ENCODE results near the gene TRPM4.
"Not testable (repeated sequence)": the region's sequence is repeated elsewhere in the genome, so short reads cannot be mapped to it uniquely, and the experiment has no call there.

Gene TRPM4

DNA sequence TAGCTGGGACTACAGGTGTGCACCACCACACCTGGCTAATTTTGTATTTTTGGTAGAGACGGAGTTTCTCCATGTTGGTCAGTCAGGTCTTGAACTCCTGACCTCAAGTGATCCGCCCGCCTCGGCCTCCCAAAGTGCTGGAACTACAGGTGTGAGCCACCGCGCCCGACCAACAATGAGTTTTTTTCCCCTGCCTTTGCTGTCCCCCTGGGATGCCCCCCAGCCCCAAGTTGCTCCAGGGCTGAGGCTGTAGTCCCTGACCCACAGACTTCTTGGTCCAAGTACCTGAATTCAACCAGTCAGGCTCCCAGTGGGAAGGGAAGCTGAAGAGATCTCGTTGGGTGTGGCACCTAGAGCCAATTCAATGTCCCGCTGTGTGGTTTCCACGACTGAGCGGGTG lies 66.8 kb downstream of the TRPM4 start:
- not testable (repeated sequence) for DNase-seq (ENCODE audit: extremely low read depth in 1 of 2, low read depth in 1 of 2)

DNA sequence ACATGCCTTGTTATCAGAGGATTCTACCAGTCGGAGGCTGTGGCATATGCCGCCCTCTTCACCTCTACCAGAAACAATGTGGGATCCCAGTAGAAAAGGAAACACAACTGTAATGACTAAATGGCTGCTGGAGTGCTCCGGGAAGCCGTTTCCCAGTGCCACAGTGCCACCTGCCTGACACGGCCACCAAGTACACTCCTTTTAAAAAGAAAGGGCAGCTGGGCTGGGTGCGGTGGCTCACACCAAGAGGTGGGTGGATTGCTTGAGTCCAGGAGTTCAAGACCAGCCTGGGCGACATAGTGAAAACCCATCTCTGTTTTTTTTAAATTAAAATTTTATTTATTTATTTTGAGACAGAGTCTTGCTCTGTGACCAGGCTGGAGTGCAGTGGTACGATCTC lies 67.3 kb downstream of the TRPM4 start:
- DNase-seq (ENCODE audit: extremely low read depth in 1 of 2, low read depth in 1 of 2) = no peak

DNA sequence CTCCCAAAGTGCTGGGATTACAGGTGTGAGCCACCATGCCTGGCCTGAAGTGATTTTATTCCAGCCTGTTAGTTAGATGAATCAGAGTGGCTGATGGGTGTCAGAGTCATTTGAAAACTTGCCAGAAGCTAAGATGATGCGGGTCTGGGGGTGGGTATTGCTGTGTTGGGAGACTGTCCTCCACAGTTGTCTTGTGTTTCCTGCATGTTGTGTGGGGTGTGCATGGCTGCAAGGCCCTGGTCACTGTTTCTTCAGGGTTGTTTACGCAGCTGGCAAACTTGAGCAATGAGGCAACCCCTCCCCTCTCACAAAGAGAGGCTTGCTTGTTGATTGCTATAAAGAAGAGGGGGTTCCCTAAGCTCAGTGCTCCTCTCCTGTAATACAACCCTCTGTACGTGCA lies 71.8 kb downstream of the TRPM4 start:
- DNase-seq (ENCODE audit: extremely low read depth in 1 of 2, low read depth in 1 of 2) = no peak

DNA sequence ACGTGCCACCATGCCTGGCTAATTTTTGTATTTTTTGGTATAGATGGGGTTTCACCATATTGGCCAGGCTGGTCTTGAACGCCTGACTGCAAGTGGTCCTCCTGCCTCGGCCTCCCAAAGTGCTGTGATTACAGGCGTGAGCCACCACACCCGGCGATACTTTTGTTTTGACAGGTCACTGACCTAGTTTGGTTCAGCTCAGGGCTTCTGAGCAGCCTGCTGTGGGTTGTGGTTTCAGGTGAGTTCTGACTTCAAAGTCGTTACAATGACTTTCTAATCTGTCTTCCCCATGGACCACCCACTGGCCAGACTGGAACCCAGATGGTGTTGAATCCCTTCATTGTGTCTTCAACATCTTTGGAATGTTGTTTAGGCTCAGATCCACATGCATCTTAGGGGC lies 73.8 kb downstream of the TRPM4 start:
- DNase-seq (ENCODE audit: extremely low read depth in 1 of 2, low read depth in 1 of 2) = peak in 1 of 2 donors; percentile 36

DNA sequence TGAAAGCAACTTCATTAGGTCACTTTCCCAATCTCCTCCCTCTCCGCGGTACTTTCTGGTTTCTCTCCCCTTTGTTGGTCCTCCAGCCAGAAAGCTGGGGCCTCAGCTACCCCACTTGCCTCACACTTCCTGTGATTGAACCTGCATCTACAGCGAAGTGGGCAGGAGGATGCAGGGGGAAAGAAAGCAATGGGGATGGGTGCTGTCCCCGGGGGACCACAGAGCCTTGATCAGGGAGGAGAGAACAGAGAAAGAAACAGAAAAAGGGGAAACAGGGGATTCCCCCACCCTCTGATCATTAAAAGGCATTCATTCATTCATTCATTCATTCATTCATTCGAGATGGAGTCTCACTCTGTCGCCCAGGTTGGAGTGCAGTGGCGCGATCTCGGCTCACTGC lies 74.2 kb downstream of the TRPM4 start:
- peak in 1 of 2 donors; percentile 29 for DNase-seq (ENCODE audit: extremely low read depth in 1 of 2, low read depth in 1 of 2)

DNA sequence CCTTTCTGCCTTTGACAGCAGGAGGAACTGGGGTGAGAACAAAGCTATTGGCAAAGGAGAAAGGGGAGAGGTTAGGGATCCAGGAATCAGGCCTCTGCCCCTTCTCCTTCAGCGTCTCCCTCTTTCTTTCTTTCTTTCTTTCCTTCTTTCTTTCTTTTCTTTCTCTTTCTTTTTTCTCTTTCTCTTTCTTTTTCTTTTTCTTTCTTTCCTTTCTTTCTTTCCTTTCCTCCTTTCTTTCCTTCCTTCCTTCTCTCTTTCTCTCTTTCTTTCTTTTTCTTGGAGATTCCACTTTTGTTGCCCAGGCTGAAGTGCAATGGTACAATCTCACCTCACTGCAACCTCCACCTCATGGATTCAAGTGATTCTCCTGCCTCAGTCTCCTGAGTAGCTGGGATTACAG lies 75.6 kb downstream of the TRPM4 start:
- no peak for DNase-seq (ENCODE audit: extremely low read depth in 1 of 2, low read depth in 1 of 2)

DNA sequence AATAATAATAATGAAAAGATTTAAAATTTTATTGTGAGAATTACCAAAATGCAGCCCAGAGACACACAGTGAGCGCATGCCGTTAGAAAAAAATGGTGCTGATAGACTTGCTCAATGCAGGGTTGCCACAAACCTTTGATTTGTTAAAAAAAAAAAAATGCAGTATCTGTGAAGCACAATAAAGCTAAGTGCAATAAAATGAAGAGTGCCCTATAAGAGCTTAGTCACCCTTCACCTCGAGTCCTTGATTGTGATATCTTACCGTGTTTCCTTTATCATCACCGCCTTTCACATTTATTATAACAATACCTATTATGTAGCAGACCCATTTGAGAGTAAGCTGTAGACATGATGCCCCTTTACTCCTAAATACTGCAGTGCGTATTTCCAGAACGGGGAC lies 84.2 kb downstream of the TRPM4 start:
- DNase-seq (ENCODE audit: extremely low read depth in 1 of 2, low read depth in 1 of 2) = no peak

DNA sequence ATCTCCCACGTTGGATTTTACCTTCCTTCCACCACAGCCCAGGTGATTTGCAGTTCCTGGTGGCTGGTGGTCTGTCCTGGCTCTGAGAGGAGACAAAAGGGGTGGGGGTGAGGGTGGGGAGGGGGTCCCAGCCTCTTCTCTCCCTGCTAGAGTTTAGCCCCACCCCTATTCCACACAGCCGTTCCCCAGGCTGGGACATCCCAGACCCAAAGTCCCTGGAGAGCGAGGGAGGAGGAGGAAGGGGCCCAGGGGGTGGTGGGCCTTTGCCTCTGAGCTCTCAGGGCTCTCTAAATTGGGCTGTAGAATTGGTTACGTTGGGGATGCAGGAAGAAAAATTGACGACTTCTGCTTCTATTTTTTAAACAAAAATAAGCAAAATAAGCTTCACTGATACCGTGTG lies 85.5 kb downstream of the TRPM4 start:
- DNase-seq (ENCODE audit: extremely low read depth in 1 of 2, low read depth in 1 of 2) = no peak

DNA sequence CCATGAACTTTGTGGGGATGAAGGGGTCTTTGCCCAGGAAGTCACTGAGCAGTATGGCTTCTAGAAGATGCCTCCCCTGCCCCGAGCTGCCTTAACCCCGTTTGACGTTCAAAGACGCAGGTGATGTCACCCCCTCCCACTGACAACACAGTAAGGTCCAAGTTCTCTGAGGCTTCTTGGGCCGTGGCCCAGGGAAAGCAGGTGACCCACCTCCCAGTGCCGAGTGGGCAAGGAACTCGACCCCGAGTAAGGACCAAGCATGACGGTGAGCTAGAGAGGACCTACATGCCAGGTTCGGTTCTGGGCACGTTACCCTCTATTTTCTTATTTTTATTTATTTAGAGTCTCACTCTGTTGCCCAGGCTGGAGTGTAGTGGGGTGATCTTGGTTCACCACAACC lies 86.1 kb downstream of the TRPM4 start:
- no peak for DNase-seq (ENCODE audit: extremely low read depth in 1 of 2, low read depth in 1 of 2)

DNA sequence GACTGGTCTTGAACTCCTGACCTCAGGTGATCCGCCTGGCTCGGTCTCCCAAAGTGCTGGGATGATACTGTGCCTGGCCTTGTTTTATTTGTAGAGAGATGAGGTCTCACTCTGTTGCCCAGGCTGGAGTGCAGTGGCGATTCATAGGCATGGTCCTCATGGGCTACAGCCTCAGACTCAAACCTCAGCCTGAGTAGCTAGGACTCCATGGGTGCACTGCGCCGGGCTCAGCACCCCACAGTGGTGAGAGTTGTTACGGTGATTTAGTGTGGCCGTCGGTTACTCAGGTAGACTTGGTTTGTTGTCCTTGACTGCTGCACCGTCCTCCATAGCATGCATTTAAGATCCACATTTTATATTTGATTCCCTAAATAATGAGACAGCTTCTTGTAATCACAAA lies 86.7 kb downstream of the TRPM4 start:
- DNase-seq (ENCODE audit: extremely low read depth in 1 of 2, low read depth in 1 of 2) = no peak

DNA sequence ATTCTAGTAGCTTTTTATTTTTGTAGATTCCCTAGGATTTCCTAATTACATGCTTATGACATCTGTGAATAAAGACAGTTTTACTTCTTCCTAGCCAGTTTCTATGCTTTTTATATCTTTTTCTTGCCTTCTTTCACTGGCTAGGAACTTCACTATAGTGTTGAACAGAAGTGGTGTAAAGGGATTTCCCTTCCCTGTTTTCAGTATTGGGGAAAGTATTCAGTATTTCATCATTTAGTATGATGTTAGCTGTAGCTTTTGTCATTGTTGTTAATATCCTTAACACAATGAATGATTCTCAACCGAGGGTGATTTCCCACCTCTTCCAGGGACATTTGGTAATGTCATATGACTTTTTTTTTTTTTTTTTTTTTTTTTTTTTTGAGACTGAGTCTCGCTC lies 90.1 kb downstream of the TRPM4 start:
- DNase-seq (ENCODE audit: extremely low read depth in 1 of 2, low read depth in 1 of 2) = no peak

DNA sequence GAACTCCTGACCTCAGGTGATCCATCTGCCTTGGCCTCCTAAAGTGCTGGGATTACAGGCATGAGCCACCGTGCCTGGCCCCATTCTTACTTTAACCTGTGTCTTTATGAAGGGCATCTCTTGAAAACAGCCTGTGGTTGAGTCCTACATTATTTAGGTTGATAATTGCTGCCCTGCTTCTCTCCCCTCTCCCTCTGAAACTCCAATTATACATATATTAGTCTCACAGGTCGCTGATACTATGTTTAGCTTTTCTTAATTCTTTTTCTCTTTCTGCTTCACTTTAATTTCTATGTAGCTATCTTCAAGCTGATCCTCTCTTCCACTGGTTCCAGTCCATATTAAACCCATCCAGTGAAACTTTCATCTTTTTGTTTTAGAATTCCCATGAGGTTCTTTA lies 92.3 kb downstream of the TRPM4 start:
- no peak for DNase-seq (ENCODE audit: extremely low read depth in 1 of 2, low read depth in 1 of 2)

DNA sequence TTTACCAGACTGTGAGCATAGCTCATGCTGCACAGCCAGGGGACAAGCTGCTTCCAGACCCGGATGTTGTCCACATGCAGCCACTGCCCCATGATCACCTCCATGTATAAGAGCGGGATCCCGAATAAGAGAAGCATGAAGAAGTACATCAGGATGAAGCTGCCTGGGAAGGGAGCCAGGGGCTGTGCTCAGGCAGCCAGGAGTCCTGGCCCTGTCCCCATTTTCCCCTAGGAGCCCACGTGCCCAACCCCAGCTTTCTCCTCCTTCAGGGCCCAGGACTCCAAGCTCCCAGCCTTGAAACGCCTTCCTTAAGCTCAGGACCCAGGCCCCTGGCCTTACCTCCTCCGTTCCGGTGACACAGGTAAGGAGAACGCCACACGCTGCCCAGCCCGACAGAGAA lies 98.1 kb downstream of the TRPM4 start:
- no peak for DNase-seq (ENCODE audit: extremely low read depth in 1 of 2, low read depth in 1 of 2)

DNA sequence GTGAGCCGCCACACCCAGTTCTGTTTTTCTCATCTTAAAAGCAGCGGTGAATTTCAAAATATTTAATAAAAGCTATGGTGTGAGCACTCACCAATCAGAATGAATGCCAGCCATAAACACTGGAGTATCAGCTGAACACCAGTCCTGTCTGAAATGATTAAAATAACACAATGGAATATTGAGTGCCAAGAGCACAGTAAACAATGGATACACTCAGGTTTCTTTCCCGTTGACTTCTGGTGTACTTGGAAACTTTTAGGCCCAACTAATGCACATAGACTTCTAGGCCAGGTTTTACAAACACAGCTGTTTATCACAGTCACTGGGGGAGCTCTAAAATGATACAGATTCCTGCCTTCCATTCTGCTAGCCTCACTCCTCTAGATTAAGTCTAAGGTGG lies 99.1 kb downstream of the TRPM4 start:
- no peak for DNase-seq (ENCODE audit: extremely low read depth in 1 of 2, low read depth in 1 of 2)
